Fibroblast of skin of scalp (primary cell): ENCODE data around the gene LIN7A. TPM values are rescaled to one million over a fixed set of nuclear protein-coding genes. Genes with fewer than 3 reads are reported as not detected.

Source experiments
- DNase-seq: peaks from one replicate; pipeline ENCODE4 v3.0.0-alpha.2; 2013
- polyA plus RNA-seq, 2 experiments: library from polyadenylated mRNA; unstranded; fragments of 120-200 nt; gene quantifications; one replicate each; pipeline ENCODE4 v1.2.1, GENCODE V29; 2013; ENCODE audit not compliant: insufficient read length in 2 of 2

LIN7A gene, protein sequence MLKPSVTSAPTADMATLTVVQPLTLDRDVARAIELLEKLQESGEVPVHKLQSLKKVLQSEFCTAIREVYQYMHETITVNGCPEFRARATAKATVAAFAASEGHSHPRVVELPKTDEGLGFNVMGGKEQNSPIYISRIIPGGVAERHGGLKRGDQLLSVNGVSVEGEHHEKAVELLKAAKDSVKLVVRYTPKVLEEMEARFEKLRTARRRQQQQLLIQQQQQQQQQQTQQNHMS
- 11.1 TPM for polyA plus RNA-seq (2013, experiment 1 of 2; ENCODE audit: insufficient read length)
- polyA plus RNA-seq (2013, experiment 2 of 2; ENCODE audit: insufficient read length) = 12.5 TPM

GRCh38 chr12:80937391-80938238 lies at the start of gene LIN7A:
LIN7A (minus strand) TSS chr12:80937934; CDS start chr12:80937722, 212 bp downstream.
- DNase-seq = peak; percentile 61

DNA sequence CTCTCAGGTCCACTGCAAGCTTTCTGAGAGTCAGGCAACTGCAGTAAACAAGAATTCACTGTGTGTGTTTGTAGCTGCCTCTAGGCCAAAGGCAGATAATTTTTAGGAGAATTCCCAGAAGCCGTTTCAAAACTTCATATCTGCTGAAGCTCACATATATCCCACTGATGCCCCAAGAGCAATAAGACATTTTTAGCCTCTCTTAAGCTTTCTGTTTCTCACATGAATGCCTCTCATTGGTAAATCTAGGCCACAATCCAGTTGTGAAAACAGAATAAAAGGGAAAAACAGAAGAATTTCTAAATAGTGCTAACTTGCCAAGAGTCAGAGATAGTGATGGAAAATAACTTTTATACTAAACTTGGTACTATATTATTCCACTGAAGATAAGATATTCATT lies 48.5 kb upstream of the LIN7A start:
- DNase-seq = no peak

DNA sequence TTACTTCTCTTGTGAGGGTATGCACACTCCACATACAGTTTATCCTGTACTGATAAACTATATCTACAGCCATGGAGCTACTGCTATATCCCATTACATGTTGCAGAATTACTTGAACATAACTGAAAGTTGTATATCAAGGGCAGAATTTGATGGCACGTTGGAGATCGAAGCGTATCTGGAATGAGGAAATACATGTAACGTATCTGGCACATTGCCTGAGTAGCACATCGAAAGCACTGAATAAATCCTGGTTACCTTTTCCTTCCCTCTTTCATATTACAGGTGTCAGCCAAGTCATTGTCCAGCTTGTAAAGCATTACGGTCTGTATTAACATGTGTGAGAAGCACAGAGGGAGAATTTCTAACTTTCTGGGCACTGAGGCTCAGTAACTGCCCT lies 42.1 kb upstream of the LIN7A start:
- DNase-seq = no peak

GRCh38 chr12:80979251-80979650 lies 41.5 kb upstream of the LIN7A start:
- DNase-seq = no peak

DNA sequence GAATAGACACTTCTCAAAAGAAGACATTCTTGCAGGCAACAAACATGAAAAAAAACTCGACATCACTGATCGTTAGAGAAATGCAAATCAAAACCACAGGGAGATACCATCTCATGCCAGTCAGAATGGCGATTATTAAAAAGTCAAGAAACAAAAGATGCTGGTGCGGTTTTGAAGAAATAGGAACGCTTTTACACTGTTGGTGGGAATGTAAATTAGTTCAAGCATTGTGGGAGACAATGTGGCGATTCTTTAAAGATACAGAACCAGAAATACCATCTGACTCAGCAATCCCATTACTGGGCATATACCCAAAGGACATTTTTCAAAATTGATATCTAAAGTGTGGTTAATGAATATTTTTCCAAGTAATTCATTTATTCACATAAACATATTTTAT lies 39.6 kb upstream of the LIN7A start:
- DNase-seq = peak; percentile 11

GRCh38 chr12:80968326-80968725 lies 30.6 kb upstream of the LIN7A start:
- no peak for DNase-seq

DNA sequence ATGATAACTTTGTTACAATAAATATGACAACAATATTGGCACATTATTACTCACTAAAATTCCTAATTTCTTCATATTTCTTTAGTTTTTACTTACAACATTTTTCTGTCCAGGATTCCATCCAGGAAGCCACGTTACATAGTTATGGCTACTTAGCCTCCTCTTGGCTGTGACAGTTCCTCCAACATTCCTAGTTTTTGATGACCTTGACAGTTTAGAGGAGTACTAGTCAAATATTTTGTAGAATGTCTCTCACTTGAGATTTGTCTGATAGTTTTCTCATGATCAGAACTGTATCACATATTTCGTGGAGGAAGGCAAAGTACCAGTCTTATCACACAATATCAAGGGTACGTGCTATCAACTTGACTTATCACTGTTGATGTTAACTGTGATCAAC lies 29.8 kb upstream of the LIN7A start:
- DNase-seq = no peak

- DNase-seq = no peak
These were observed 28.3 kb upstream of the LIN7A start for GRCh38 chr12:80966001-80966400.

DNA sequence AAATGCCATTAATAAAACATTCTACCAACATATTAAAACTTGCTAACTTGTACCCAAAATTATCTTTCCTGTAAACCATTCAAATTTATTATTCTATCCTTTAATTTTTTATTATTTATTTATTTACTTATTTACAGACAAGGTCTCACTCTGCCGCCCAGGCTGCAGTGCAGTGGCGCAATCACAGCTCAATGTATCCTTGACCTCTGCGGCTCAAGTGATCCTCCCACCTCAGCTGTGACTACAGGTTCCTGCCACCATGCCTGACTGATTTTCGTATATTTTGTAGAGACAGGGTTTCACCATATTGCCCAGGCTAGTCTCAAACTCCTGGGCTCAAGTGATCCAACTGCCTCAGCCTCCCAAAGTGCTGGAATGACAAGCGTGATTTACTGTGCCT lies 20.4 kb upstream of the LIN7A start:
- no peak for DNase-seq

GRCh38 chr12:80954857-80955520 lies 17.3 kb upstream of the LIN7A start:
- no peak for DNase-seq

GRCh38 chr12:80952443-80952842 lies 14.7 kb upstream of the LIN7A start:
- DNase-seq = no peak

GRCh38 chr12:80946591-80946990 lies 8.9 kb upstream of the LIN7A start:
- peak; percentile 12 for DNase-seq

DNA sequence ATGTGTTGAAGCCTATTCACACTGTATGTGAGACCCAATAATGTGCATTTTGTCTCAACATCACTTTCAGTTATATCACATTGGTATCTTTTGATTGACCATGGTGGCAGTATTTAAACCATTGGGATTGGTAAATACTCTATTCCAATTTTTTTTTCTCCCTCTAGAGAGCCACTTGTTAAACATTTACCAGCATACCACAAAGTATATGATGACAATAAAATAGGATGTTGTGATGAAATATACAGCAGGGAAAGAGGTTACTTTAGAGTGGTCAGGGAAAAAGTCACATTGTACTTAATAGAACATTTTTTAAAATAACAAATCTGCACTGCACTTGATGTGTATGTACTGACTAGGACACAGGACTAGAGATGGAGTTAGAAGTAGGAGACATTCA lies 5.6 kb upstream of the LIN7A start:
- no peak for DNase-seq

DNA sequence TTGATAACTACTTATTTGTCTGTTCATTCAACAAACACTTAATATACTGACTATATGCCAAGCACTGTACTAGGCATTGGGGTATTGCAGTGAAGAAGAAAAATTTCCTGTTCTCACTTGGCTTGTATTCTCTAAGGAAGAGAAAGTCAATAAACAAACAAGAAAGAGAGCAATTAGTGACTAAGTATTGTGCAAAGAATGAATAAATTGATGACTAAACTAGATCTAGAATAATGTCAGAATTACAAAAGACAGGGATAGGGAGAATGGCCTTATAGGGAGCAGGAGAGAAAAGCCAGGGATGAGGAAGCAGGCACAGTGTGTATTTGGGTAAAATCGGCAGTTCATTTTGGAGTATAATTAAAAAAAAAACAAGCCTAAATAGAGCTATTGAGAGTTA lies 4.2 kb upstream of the LIN7A start:
- no peak for DNase-seq

- DNase-seq = no peak
These were observed 1.7 kb upstream of the LIN7A start for GRCh38 chr12:80939231-80939950.

- DNase-seq = no peak
These were observed 663 bp upstream of the LIN7A start for GRCh38 chr12:80938397-80938796.

DNA sequence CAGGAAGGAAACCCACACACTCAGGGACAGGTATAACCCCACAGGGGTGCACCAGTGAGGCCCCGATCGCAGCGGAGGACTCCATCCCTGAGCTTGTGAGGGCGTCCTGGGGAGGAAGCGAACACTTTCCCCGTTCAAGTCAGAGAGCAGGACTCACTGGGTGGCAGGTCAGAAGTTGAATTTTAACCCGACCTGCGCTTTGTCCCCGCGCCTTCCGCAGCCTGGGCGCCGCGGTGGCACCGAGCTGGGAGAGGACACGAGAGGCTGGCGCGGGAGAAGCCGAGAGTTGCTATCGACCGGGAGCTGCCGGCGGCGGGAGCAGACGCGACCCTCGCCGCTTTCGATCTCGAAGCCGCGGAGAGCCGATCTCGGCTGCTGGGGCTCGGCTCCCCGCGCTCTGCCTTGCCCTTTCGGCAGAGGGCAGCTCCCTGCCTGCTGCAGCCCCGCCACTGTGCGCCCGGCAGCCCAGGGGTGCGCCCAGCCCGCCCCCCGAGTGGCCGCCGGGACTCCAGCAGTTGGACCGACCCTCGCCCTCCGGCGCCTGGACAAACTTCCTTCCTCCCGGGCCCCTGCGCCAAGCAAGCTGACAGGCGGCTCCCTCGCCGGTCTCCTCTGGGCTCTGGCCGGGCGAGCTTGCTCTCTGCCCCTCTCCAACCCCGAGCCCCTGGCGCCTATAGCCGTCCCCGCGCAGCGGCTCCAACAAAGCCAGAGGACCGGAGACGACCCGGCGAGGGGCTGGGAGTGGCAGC lies 918 bp downstream of the LIN7A start:
- DNase-seq = peak; percentile 53

GRCh38 chr12:80936353-80936641 lies 1.4 kb downstream of the LIN7A start:
- no peak for DNase-seq

- DNase-seq = no peak
These were observed 2.6 kb downstream of the LIN7A start for GRCh38 chr12:80935111-80935510.

GRCh38 chr12:80925983-80926382 lies 11.8 kb downstream of the LIN7A start:
- no peak for DNase-seq

GRCh38 chr12:80925237-80925636 lies 12.5 kb downstream of the LIN7A start:
- no peak for DNase-seq

- no peak for DNase-seq
These were observed 13.3 kb downstream of the LIN7A start for GRCh38 chr12:80924437-80924836.
